Thyroid gland (tissue), 4 donors: ENCODE data around the gene PANX2.

ENCODE experiments used
- CTCF ChIP-seq, 6 experiments: fragments of 200-600 bp in 3 of 6; fragments of 450-650 bp in 3 of 6; sonication (generic) in 3 of 6; IDR thresholded peaks; one replicate each; pipeline ENCODE4 v1.5.1; 2016 to 2019; ENCODE audit warnings: antibody characterized with exemption in 6 of 6, mild to moderate bottlenecking in 2 of 6, inconsistent platforms in 1 of 6, moderate library complexity in 1 of 6
- POLR2A ChIP-seq, 2 donors: fragments of 450-650 bp; IDR thresholded peaks; one replicate each; pipeline ENCODE4 v1.6.1; 2017; ENCODE audit warnings: antibody characterized with exemption in 2 of 2, mild to moderate bottlenecking in 2 of 2, moderate library complexity in 1 of 2

GRCh38 chr22:50153756-50154140 lies 16.8 kb upstream of the PANX2 start:
- TF ChIP-seq CTCF (IDR thresholded peaks at IDR 0.05) = no peak
- no peak for TF ChIP-seq POLR2A (IDR thresholded peaks at IDR 0.05)
